ENCODE results near the gene ZBTB38.

DNA sequence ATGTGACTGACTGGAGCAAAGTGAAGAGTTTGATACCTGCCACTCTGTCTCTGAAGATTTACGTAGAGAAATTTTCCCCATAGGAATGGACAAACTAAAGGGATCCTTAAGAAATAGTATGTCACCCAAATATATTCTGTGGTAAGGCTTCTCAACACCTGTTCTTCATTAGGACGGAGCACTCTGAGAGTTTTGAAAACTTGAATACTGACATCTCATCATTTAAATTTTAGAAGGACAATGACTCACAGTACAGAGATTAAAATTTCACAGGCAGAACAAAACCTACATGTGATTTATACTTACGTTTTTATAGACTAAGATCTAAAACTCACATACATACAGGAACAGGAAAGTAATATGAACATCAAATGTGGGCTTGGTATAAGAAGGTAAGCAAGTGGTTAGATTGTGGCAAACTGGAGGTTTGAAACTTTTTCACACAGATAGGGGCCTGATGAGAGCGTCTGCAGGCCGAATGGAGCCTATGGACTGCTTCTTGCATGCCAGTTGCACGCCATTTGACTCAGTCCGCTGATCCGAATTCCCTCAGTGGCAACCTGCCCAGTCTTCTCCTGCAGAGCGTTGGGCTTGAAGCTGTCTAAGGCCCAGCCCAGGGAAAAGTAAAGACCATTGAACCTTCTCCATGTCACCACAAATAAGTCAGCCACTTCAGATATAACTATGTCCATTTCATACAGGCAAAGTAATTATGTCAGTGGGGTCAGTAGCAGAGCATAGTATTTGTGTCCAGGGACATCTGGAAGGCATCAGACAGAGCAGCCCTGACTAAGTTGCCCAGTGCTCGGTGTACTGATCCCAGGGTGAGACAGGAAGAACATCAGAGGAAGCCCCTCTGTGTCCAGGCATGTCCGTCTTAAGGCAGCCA is 45.7 kb downstream of the ZBTB38 start:
- TF ChIP-seq, protein P1, sequence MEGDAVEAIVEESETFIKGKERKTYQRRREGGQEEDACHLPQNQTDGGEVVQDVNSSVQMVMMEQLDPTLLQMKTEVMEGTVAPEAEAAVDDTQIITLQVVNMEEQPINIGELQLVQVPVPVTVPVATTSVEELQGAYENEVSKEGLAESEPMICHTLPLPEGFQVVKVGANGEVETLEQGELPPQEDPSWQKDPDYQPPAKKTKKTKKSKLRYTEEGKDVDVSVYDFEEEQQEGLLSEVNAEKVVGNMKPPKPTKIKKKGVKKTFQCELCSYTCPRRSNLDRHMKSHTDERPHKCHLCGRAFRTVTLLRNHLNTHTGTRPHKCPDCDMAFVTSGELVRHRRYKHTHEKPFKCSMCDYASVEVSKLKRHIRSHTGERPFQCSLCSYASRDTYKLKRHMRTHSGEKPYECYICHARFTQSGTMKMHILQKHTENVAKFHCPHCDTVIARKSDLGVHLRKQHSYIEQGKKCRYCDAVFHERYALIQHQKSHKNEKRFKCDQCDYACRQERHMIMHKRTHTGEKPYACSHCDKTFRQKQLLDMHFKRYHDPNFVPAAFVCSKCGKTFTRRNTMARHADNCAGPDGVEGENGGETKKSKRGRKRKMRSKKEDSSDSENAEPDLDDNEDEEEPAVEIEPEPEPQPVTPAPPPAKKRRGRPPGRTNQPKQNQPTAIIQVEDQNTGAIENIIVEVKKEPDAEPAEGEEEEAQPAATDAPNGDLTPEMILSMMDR (conservative IDR thresholded peaks at IDR 0.05; ENCODE audit: low read length): no peak
- no peak for TF ChIP-seq EZH2phosphoT487 (IDR thresholded peaks at IDR 0.05; ENCODE audit: borderline replicate concordance, low read depth, low read length)

Data from OCI-LY7 (cell line).